Fibroblast of lung (primary cell): ENCODE results near the gene SVIP. TPM values are rescaled to one million over a fixed set of nuclear protein-coding genes. Genes with fewer than 3 reads are reported as not detected.

Experiments
- DNase-seq, 2 donors: peaks; one replicate each; pipeline versions ENCODE4 v3.0.0 to v3.0.0-alpha.2; 2010; ENCODE audit warnings: low read depth in 2 of 2
- H2AFZ ChIP-seq: 2 replicates; pipeline ENCODE4 v1.5.1; 2012; ENCODE audit warnings: low read length, control low read depth, inconsistent platforms
- H3K27ac ChIP-seq: 2 replicates; pipeline ENCODE4 v1.5.1; 2011; ENCODE audit warnings: low read length, control low read depth; ENCODE audit not compliant: insufficient read depth
- H3K27me3 ChIP-seq: 2 replicates; pipeline ENCODE4 v1.5.1; 2011; ENCODE audit warnings: mild to moderate bottlenecking, low read length; ENCODE audit not compliant: control insufficient read depth, insufficient read depth
- H3K36me3 ChIP-seq: 2 replicates; pipeline ENCODE4 v1.5.1; 2011; ENCODE audit warnings: low read length; ENCODE audit not compliant: control insufficient read depth, insufficient read depth
- H3K4me1 ChIP-seq: 2 replicates; pipeline ENCODE4 v1.5.1; 2011; ENCODE audit warnings: low read length; ENCODE audit not compliant: control insufficient read depth, insufficient read depth; ENCODE audit errors: extremely low read depth
- H3K4me2 ChIP-seq: 2 replicates; pipeline ENCODE4 v1.5.1; 2011; ENCODE audit warnings: low read length, control low read depth; ENCODE audit not compliant: insufficient read depth; ENCODE audit errors: extremely low read depth
- H3K4me3 ChIP-seq, 4 experiments: fragments of 200-600 bp in 1 of 4; sonication (generic) in 1 of 4; replicated peaks in 1 of 4; 2 replicates each; pipeline ENCODE4 v1.5.1; 2011 to 2016; ENCODE audit warnings: low read length in 4 of 4, low read depth in 3 of 4, mild to moderate bottlenecking in 3 of 4, control low read depth in 2 of 4, inconsistent platforms in 1 of 4, mixed read lengths in 1 of 4; ENCODE audit not compliant: insufficient read depth in 1 of 4; ENCODE audit errors: control extremely low read depth in 1 of 4
- H3K79me2 ChIP-seq: 2 replicates; pipeline ENCODE4 v1.5.1; 2012; ENCODE audit warnings: mild to moderate bottlenecking, low read length, inconsistent platforms; ENCODE audit not compliant: control insufficient read depth, insufficient read depth
- H3K9ac ChIP-seq: 2 replicates; pipeline ENCODE4 v1.5.1; 2011; ENCODE audit warnings: mild to moderate bottlenecking, low read length, control low read depth; ENCODE audit not compliant: insufficient read depth
- H3K9me3 ChIP-seq: 2 replicates; pipeline ENCODE4 v1.5.1; 2012; ENCODE audit warnings: low read depth, low read length; ENCODE audit not compliant: control insufficient read depth, insufficient read depth
- H4K20me1 ChIP-seq: 2 replicates; pipeline ENCODE4 v1.5.1; 2011; ENCODE audit warnings: low read length; ENCODE audit not compliant: control insufficient read depth, insufficient read depth; ENCODE audit errors: extremely low read depth
- EZH2 ChIP-seq: IDR thresholded peaks from 2 replicates; pipeline ENCODE4 v1.5.1; 2012; ENCODE audit warnings: low read length, control low read depth, mild to moderate bottlenecking; ENCODE audit errors: missing control alignments
- polyA plus RNA-seq, 2 donors: library from polyadenylated mRNA; depleted of rRNA in 1 of 2; stranded (reverse) in 1 of 2; unstranded in 1 of 2; fragments of >200 nt; gene quantifications; 2 replicates each; pipeline ENCODE4 v1.2.1, GENCODE V29; 2011 to 2012; ENCODE audit warnings: missing spikeins in 1 of 2
- total RNA-seq: library from RNA; depleted of rRNA; stranded (reverse); fragments of >200 nt; gene quantifications from 2 replicates; pipeline ENCODE4 v1.2.1, GENCODE V29; 2014
- TF ChIP-seq, protein P1 (sequence below), 2 donors: IDR thresholded peaks in 1 of 2; conservative IDR thresholded peaks in 1 of 2; 1 replicate in 1 of 2; 2 replicates in 1 of 2; pipeline ENCODE4 v1.5.1; 2011 to 2012; ENCODE audit warnings: low read length in 2 of 2, control low read depth in 1 of 2, inconsistent platforms in 1 of 2, low read depth in 1 of 2, mild to moderate bottlenecking in 1 of 2

Gene SVIP
- total and polyA plus RNA-seq, 2 donors (not counting 1 experiment from before 2014, with no cell fraction given): 5.3 to 6.0 TPM

DNA sequence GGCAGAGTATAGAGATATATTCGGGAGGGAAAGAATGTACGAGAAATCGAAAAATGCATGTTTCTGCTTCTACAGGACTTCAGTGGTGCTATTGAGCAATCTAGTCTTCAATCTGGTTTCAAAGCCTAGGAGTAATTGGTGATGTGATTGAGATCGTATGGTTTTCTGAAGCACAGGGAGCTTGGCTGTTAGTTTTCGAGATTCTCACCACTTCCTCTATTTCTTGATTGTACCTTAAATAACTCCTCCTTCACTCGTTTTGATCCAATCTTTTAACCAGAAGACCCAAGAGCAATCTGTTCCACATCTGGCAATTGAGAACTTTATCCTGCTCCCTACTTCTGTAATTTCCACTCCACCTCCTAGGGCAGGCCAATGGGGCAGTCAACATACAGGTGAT, 30.2 kb upstream of the SVIP start:
- DNase-seq: no peak
- H3K79me2 ChIP-seq: no peaks in the 10 kb centered on the region
- no peak for TF ChIP-seq EZH2
- TF ChIP-seq, protein P1, sequence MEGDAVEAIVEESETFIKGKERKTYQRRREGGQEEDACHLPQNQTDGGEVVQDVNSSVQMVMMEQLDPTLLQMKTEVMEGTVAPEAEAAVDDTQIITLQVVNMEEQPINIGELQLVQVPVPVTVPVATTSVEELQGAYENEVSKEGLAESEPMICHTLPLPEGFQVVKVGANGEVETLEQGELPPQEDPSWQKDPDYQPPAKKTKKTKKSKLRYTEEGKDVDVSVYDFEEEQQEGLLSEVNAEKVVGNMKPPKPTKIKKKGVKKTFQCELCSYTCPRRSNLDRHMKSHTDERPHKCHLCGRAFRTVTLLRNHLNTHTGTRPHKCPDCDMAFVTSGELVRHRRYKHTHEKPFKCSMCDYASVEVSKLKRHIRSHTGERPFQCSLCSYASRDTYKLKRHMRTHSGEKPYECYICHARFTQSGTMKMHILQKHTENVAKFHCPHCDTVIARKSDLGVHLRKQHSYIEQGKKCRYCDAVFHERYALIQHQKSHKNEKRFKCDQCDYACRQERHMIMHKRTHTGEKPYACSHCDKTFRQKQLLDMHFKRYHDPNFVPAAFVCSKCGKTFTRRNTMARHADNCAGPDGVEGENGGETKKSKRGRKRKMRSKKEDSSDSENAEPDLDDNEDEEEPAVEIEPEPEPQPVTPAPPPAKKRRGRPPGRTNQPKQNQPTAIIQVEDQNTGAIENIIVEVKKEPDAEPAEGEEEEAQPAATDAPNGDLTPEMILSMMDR (conservative IDR thresholded peaks at IDR 0.05 in 1 of 2, IDR thresholded peaks at IDR 0.05 in 1 of 2; ENCODE audit: low read depth in 1 of 2, low read length in 2 of 2): no peak
- no peaks in the 10 kb centered on the region for H3K9me3 ChIP-seq
- no peak overlapping the region for H3K4me2 ChIP-seq
- H3K4me1 ChIP-seq: no peaks in the 10 kb centered on the region
- no peaks in the 10 kb centered on the region for H3K36me3 ChIP-seq
- no peaks in the 10 kb centered on the region for H4K20me1 ChIP-seq
- no peak overlapping the region for H3K4me3 ChIP-seq
- no peaks in the 10 kb centered on the region for H3K27me3 ChIP-seq
- no peak overlapping the region for H3K9ac ChIP-seq
- H2AFZ ChIP-seq: no peak overlapping the region
- no peak overlapping the region for H3K27ac ChIP-seq

DNA sequence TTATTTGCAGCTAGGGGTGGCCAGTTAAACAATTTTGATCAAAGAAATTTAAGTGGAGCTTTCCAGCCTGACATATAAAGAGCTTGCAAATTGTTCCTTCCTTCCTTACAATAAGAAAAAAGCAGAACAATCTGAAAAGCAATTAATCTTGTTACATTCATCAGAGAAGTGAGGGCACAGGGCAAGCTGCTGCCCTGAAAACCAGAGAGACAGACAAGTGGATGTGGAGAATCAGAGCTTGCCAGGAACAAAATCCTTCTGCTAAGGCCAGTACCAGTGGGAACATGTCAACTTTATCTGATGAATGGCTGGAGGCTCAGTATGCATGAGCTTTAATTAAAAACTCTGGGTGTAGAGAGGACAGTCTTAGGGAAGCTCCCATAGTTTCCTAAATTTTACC, 21.9 kb upstream of the SVIP start:
- H3K79me2 ChIP-seq: no peaks in the 10 kb centered on the region
- no peaks in the 10 kb centered on the region for H3K4me1 ChIP-seq
- no peak for DNase-seq
- no peaks in the 10 kb centered on the region for H3K36me3 ChIP-seq
- H2AFZ ChIP-seq: no peak overlapping the region
- H3K27me3 ChIP-seq: no peaks in the 10 kb centered on the region
- no peak overlapping the region for H3K4me3 ChIP-seq
- H3K4me2 ChIP-seq: no peak overlapping the region
- H3K27ac ChIP-seq: no peak overlapping the region
- H4K20me1 ChIP-seq: no peaks in the 10 kb centered on the region
- no peaks in the 10 kb centered on the region for H3K9me3 ChIP-seq
- TF ChIP-seq EZH2: no peak
- TF ChIP-seq, protein P1 (conservative IDR thresholded peaks at IDR 0.05 in 1 of 2, IDR thresholded peaks at IDR 0.05 in 1 of 2; ENCODE audit: low read depth in 1 of 2, low read length in 2 of 2): no peak
- no peak overlapping the region for H3K9ac ChIP-seq

DNA sequence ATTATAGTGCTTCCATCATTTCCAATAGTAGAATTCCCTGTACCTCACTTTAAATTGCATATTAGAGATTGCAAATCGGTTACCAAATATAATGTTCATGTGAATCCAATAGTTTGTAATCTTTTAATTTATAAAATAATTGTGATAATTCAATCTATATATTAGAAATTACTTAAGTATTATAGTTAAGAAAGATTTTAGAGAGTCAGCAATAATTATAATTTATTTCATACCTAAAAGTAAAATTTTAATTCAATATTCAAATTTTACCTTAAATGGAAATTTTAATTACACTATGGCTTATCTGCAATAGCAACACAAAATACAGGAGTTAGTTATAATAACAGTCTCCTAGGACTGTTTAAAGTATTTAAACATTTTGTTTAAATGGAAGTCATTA, 17.1 kb upstream of the SVIP start:
- no peaks in the 10 kb centered on the region for H3K27me3 ChIP-seq
- H3K79me2 ChIP-seq: no peaks in the 10 kb centered on the region
- H3K4me2 ChIP-seq: no peak overlapping the region
- H3K4me1 ChIP-seq: no peaks in the 10 kb centered on the region
- no peaks in the 10 kb centered on the region for H4K20me1 ChIP-seq
- H2AFZ ChIP-seq: no peak overlapping the region
- H3K27ac ChIP-seq: no peak overlapping the region
- no peak for DNase-seq
- TF ChIP-seq, protein P1 (conservative IDR thresholded peaks at IDR 0.05 in 1 of 2, IDR thresholded peaks at IDR 0.05 in 1 of 2; ENCODE audit: low read depth in 1 of 2, low read length in 2 of 2): no peak
- TF ChIP-seq EZH2: no peak
- no peaks in the 10 kb centered on the region for H3K36me3 ChIP-seq
- H3K9ac ChIP-seq: no peak overlapping the region
- H3K9me3 ChIP-seq: no peaks in the 10 kb centered on the region
- no peak overlapping the region for H3K4me3 ChIP-seq
